Suprapubic skin (tissue), 4 donors: ENCODE measurements around the gene PLEKHS1. TPM values are rescaled to one million over a fixed set of nuclear protein-coding genes. Genes with fewer than 3 reads are reported as not detected.

ENCODE experiments used
- DNase-seq, 2 donors: peaks; one replicate each; pipeline ENCODE4 v3.0.0-alpha.2; 2019; ENCODE audit warnings: low spot score in 2 of 2
- H3K27ac ChIP-seq: fragments of 200-600 bp; sonication (generic); one replicate; pipeline ENCODE4 v1.5.1; 2019
- H3K27me3 ChIP-seq: fragments of 200-600 bp; sonication (generic); one replicate; pipeline ENCODE4 v1.5.1; 2019
- H3K36me3 ChIP-seq: fragments of 200-600 bp; sonication (generic); one replicate; pipeline ENCODE4 v1.5.1; 2019
- H3K4me1 ChIP-seq: fragments of 200-600 bp; sonication (generic); one replicate; pipeline ENCODE4 v1.5.1; 2019
- H3K4me3 ChIP-seq: fragments of 200-600 bp; sonication (generic); one replicate; pipeline ENCODE4 v1.5.1; 2019; ENCODE audit warnings: mild to moderate bottlenecking
- H3K9me3 ChIP-seq: fragments of 200-600 bp; sonication (generic); one replicate; pipeline ENCODE4 v1.5.1; 2019
- EP300 ChIP-seq: sonication (generic); formaldehyde crosslinking; IDR thresholded peaks from one replicate; pipeline ENCODE4 v1.6.1; 2017; ENCODE audit warnings: antibody characterized with exemption
- POLR2A ChIP-seq, 2 donors: fragments of 450-650 bp; IDR thresholded peaks; one replicate each; pipeline ENCODE4 v1.6.1; 2017; ENCODE audit warnings: antibody characterized with exemption in 2 of 2, mild to moderate bottlenecking in 2 of 2, moderate library complexity in 2 of 2
- POLR2AphosphoS5 ChIP-seq, 3 donors: sonication (generic); formaldehyde crosslinking; IDR thresholded peaks; one replicate each; pipeline ENCODE4 v1.6.1; 2017; ENCODE audit warnings: antibody characterized with exemption in 3 of 3
- WGBS: methylation state at CpG from one replicate; pipeline ENCODE4 v1.1.5; 2018; 5-methylcytosine and 5-hydroxymethylcytosine counted together
- total RNA-seq, 4 donors: library from RNA; depleted of rRNA; stranded (reverse); fragments of >200 nt; gene quantifications; one replicate each; pipeline ENCODE4 v1.1.0, GENCODE V29; 2016
- TF ChIP-seq, protein P1 (sequence below), 2 donors: fragments of 200-600 bp in 1 of 2; fragments of 450-650 bp in 1 of 2; sonication (generic) in 1 of 2; IDR thresholded peaks; one replicate each; pipeline ENCODE4 v1.5.1; 2016 to 2019; ENCODE audit warnings: antibody characterized with exemption in 2 of 2, mild to moderate bottlenecking in 1 of 2, moderate library complexity in 1 of 2

Gene PLEKHS1
- total RNA-seq, 4 donors from 2014 or later, result 0.32 to 0.98 (median 0.44) TPM

DNA sequence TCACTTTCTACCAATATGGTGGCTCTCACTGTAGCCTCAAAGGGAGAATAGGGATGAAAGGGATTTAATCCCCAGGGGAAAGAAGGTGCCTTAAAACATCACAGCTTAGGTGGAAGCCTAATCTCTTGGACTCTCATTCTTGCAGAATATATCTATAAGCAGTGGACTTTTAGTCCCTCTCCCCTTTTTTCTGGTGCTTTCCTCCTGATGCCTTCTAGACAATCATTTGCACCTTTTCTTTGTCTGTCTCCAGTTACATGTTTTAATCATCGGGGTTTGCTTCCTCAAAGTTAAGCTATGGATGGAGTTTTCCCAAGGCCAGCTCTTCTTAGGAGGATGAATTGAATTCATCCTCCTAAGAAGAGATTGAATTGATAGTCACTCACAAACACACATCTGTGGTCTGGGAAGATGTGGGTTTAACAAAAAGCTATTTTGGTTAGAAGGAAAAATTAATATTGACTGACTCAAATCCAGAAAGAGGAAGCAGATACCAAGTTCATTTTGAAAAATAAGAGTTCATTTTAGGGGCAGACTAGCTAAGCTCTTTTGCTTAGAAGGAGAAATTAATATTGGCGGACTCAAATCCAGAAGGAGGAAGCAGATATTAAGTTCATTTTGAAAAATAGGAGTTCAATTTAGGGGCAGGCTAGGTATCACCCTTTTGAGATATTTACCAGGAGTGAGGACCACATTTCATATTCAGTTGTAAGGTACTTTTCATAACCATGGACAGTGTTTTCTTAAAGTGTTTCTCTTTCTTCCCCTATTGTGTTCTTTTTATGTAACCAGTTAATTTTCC, 35.2 kb upstream of the PLEKHS1 start:
- WGBS, result 64% methylated on average over 2 of the region's 2 CpGs
- TF ChIP-seq POLR2AphosphoS5 (IDR thresholded peaks at IDR 0.05) (no peak), EP300 (no peak), POLR2A (IDR thresholded peaks at IDR 0.05) (no peak)
- TF ChIP-seq, protein P1, sequence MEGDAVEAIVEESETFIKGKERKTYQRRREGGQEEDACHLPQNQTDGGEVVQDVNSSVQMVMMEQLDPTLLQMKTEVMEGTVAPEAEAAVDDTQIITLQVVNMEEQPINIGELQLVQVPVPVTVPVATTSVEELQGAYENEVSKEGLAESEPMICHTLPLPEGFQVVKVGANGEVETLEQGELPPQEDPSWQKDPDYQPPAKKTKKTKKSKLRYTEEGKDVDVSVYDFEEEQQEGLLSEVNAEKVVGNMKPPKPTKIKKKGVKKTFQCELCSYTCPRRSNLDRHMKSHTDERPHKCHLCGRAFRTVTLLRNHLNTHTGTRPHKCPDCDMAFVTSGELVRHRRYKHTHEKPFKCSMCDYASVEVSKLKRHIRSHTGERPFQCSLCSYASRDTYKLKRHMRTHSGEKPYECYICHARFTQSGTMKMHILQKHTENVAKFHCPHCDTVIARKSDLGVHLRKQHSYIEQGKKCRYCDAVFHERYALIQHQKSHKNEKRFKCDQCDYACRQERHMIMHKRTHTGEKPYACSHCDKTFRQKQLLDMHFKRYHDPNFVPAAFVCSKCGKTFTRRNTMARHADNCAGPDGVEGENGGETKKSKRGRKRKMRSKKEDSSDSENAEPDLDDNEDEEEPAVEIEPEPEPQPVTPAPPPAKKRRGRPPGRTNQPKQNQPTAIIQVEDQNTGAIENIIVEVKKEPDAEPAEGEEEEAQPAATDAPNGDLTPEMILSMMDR (IDR thresholded peaks at IDR 0.05), result no peak
- H3K4me3 ChIP-seq, result no peak overlapping the region
- no peaks in the 10 kb centered on the region for H3K27me3 ChIP-seq
- no peak for DNase-seq
- no peaks in the 10 kb centered on the region for H3K9me3 ChIP-seq
- peaks cover 21% of the 10 kb centered on the region for H3K36me3 ChIP-seq
- H3K4me1 ChIP-seq, result no peaks in the 10 kb centered on the region
- H3K27ac ChIP-seq, result no peak overlapping the region

- Histone ChIP-seq H3K9me3 (no peaks in the 10 kb centered on the region), H3K27me3 (no peaks in the 10 kb centered on the region), H3K4me1 (no peaks in the 10 kb centered on the region), H3K36me3 (peaks cover 44% of the 10 kb centered on the region), H3K4me3 (no peak overlapping the region), H3K27ac (no peak overlapping the region)
- DNase-seq, result no peak
- 93% methylated on average over 21 of the region's 21 CpGs for WGBS
- TF ChIP-seq EP300 (no peak), POLR2A (IDR thresholded peaks at IDR 0.05) (no peak), POLR2AphosphoS5 (IDR thresholded peaks at IDR 0.05) (no peak)
- TF ChIP-seq, protein P1 (IDR thresholded peaks at IDR 0.05), result no peak
Observed at GRCh38 chr10:113718969-113719822, 32.3 kb upstream of the PLEKHS1 start.

DNA sequence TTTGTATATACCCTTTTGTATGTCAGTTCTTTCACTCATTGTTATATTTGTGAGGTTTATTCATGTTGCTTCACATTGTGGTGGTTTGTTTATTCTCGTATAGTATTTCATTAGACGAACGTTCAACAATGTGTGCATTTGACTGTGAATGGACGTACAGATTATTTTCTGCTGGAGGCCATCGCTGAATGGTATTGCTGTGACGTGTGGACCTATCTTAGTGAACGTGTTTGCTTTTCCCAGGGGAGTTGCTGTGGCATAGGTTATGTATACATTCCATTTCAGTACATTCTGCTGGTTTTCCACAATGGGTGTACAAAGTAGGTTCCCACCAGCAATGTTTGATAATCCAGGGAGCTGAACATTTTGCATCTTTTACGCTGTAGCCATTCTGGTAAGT, 31.1 kb upstream of the PLEKHS1 start:
- TF ChIP-seq, protein P1 (IDR thresholded peaks at IDR 0.05), result no peak
- TF ChIP-seq POLR2AphosphoS5 (IDR thresholded peaks at IDR 0.05), result no peak
- TF ChIP-seq POLR2A (IDR thresholded peaks at IDR 0.05), result no peak
- TF ChIP-seq EP300, result no peak
- WGBS, result 91% methylated on average over 8 of the region's 8 CpGs
- Histone ChIP-seq H3K4me1 (no peaks in the 10 kb centered on the region), H3K27ac (no peak overlapping the region), H3K4me3 (no peak overlapping the region), H3K36me3 (peaks cover 56% of the 10 kb centered on the region), H3K9me3 (no peaks in the 10 kb centered on the region), H3K27me3 (no peaks in the 10 kb centered on the region)
- DNase-seq, result no peak

GRCh38 chr10:113732160-113732881, 19.2 kb upstream of the PLEKHS1 start:
- no peaks in the 10 kb centered on the region for H3K9me3 ChIP-seq
- 82% methylated on average over 9 of the region's 9 CpGs for WGBS
- H3K27me3 ChIP-seq, result no peaks in the 10 kb centered on the region
- TF ChIP-seq EP300 (no peak), POLR2A (IDR thresholded peaks at IDR 0.05) (no peak), POLR2AphosphoS5 (IDR thresholded peaks at IDR 0.05) (no peak)
- TF ChIP-seq, protein P1 (IDR thresholded peaks at IDR 0.05), result no peak
- H3K36me3 ChIP-seq, result peaks cover 29% of the 10 kb centered on the region
- H3K4me1 ChIP-seq, result no peaks in the 10 kb centered on the region
- H3K4me3 ChIP-seq, result no peak overlapping the region
- no peak overlapping the region for H3K27ac ChIP-seq
- no peak for DNase-seq
